Fibroblast of lung (primary cell): Measurements from ENCODE around the gene DOK6.

Experiments
- EZH2 ChIP-seq: IDR thresholded peaks from 2 replicates; pipeline ENCODE4 v1.5.1; 2012; ENCODE audit warnings: low read length, control low read depth, mild to moderate bottlenecking; ENCODE audit errors: missing control alignments
- TF ChIP-seq, protein P1 (sequence below), 2 donors: IDR thresholded peaks in 1 of 2; conservative IDR thresholded peaks in 1 of 2; 1 replicate in 1 of 2; 2 replicates in 1 of 2; pipeline ENCODE4 v1.5.1; 2011 to 2012; ENCODE audit warnings: low read length in 2 of 2, control low read depth in 1 of 2, inconsistent platforms in 1 of 2, low read depth in 1 of 2, mild to moderate bottlenecking in 1 of 2

DNA sequence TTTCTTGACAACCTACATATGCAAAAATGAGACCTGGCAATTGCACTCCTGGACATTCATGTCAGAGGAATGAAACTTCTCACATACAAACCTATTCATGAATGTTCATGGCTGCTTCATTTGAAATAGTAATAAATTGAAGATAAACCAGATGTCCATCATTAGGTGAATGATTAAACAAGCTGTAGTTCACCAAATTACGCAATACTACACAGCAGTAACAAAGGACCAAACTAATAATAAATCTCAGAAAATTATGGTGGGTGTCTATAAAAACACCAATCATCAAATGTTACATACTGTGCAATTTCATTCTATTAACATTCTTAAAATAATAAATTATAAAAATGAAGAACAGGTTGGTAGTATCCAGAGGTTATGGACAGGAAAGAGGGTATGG lies 13.5 kb downstream of the DOK6 start:
- no peak for TF ChIP-seq EZH2
- TF ChIP-seq, protein P1, sequence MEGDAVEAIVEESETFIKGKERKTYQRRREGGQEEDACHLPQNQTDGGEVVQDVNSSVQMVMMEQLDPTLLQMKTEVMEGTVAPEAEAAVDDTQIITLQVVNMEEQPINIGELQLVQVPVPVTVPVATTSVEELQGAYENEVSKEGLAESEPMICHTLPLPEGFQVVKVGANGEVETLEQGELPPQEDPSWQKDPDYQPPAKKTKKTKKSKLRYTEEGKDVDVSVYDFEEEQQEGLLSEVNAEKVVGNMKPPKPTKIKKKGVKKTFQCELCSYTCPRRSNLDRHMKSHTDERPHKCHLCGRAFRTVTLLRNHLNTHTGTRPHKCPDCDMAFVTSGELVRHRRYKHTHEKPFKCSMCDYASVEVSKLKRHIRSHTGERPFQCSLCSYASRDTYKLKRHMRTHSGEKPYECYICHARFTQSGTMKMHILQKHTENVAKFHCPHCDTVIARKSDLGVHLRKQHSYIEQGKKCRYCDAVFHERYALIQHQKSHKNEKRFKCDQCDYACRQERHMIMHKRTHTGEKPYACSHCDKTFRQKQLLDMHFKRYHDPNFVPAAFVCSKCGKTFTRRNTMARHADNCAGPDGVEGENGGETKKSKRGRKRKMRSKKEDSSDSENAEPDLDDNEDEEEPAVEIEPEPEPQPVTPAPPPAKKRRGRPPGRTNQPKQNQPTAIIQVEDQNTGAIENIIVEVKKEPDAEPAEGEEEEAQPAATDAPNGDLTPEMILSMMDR (conservative IDR thresholded peaks at IDR 0.05 in 1 of 2, IDR thresholded peaks at IDR 0.05 in 1 of 2; ENCODE audit: low read depth in 1 of 2, low read length in 2 of 2): no peak
